ENCODE data around the gene PTPN23. TPM values are rescaled to one million over a fixed set of nuclear protein-coding genes. Genes with fewer than 3 reads are reported as not detected.

Gene PTPN23
- total RNA-seq, 2 experiments from 2014 or later: 27.4 to 34.9 TPM

DNA sequence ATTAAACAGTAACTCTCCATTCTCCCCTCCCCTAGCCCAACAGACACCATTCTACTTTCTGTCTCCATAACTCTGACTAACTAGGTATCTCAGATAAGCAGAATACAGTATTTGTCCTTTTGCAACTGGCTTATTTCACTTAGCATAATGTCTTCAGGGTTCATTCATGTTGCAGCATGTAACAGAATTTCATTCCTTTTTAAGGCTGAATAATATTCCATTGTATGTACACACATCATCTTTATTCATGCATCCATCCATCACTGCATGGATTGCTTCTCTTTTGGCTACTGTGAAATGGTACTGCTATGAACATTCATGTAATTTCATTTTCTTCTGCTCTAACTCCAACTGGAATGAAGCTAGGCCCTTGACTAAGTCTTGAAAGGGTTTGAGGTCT lies 2.0 kb upstream of the PTPN23 start:
- CTCF ChIA-PET: interaction anchor here (0.8 kb wide), 1 partner anchor 8 kb away, joined by 4 read pairs; no protein-coding TSS in a partner anchor
- H3K27ac Mint-ChIP-seq: no peak overlapping the region

DNA sequence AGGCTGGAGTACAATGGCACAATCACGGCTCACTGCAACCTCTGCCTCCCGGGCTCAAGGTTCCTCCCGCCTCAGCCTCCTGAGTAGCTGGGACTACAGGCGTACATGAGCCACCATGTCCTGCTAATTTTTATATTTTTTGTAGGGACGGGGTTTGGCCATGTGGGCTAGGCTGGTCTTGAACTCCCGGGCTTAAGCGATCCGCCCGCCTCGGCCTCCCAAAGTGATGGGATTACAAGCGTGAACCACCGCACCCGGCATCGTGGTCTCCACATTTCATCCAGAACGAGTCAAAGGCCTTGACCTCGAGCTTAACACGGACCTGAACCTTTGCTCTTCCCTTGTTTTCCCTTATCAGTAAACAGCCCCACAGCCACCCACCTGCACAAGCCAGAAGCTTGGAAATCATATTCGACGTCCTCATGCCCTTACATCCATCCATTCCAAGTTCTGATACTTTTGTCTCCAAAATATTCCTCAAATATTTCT lies 1.4 kb upstream of the PTPN23 start:
- Mint-ChIP-seq H3K27me3 (no peaks in the 10 kb centered on the region), H3K27ac (peak overlapping the region; percentile 100), H3K4me1 (peaks cover 45% of the 10 kb centered on the region), H3K36me3 (ENCODE audit: low read depth) (peaks cover 10% of the 10 kb centered on the region), H3K9me3 (no peaks in the 10 kb centered on the region), H3K4me3 (peak overlapping the region; percentile 98)
- no peak for DNase-seq
- POLR2A ChIA-PET: no interaction called here
- CTCF ChIA-PET: interaction anchor here (0.7 to 0.8 kb wide), 2 partner anchors 9 to 715 kb away, joined by 3 to 4 read pairs; no protein-coding TSS in a partner anchor

More for the DNA sequence above, 2.0 kb upstream of the PTPN23 start:
- Mint-ChIP-seq H3K27me3 (no peaks in the 10 kb centered on the region), H3K9me3 (no peaks in the 10 kb centered on the region), H3K4me3 (no peak overlapping the region), H3K4me1 (peaks cover 45% of the 10 kb centered on the region), H3K36me3 (ENCODE audit: low read depth) (peaks cover 10% of the 10 kb centered on the region)
- no peak for DNase-seq
- POLR2A ChIA-PET: no interaction called here

DNA sequence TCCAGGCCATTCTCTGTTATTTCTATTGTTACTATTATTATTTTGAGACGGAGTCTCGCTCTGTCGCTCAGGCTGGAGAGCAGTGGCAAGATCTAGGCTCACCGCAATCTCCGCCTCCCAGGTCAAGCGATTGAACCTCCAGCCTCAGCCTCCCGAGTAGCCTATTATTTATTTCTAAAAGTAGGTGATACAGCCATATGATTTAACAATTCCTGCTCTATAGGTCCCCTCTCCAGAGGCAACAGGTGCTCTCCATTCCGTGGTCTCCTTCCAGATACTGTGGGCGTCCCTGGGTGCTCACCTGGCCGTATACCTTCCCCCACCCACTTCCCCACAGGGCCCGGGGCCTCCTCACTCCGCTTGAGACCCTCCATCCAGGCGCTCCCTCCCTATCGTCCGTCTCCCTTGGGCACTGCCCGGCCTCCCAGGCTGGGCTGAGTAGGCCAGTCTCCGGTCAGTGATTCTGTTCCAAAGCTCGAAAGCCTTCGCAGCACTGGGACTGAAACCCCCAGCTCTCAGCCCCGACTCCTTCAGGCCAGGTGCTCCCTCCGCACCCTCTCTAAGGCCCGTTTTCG lies 708 bp upstream of the PTPN23 start:
- Mint-ChIP-seq H3K27ac (peak overlapping the region; percentile 100), H3K4me1 (peaks cover 46% of the 10 kb centered on the region), H3K27me3 (no peaks in the 10 kb centered on the region), H3K9me3 (no peaks in the 10 kb centered on the region), H3K4me3 (peak overlapping the region; percentile 98), H3K36me3 (ENCODE audit: low read depth) (peaks cover 10% of the 10 kb centered on the region)
- ChIA-PET POLR2A (interaction anchor here (0.7 to 0.9 kb wide), 3 partner anchors 92 to 371 kb away, joined by 3 to 5 read pairs (median 3); partner anchors contain the start of gene SCAP), CTCF (interaction anchor here (0.8 to 1.1 kb wide), 4 partner anchors 11 to 610 kb away, joined by 3 to 6 read pairs (median 3); no protein-coding TSS in a partner anchor)
- no peak for DNase-seq

DNA sequence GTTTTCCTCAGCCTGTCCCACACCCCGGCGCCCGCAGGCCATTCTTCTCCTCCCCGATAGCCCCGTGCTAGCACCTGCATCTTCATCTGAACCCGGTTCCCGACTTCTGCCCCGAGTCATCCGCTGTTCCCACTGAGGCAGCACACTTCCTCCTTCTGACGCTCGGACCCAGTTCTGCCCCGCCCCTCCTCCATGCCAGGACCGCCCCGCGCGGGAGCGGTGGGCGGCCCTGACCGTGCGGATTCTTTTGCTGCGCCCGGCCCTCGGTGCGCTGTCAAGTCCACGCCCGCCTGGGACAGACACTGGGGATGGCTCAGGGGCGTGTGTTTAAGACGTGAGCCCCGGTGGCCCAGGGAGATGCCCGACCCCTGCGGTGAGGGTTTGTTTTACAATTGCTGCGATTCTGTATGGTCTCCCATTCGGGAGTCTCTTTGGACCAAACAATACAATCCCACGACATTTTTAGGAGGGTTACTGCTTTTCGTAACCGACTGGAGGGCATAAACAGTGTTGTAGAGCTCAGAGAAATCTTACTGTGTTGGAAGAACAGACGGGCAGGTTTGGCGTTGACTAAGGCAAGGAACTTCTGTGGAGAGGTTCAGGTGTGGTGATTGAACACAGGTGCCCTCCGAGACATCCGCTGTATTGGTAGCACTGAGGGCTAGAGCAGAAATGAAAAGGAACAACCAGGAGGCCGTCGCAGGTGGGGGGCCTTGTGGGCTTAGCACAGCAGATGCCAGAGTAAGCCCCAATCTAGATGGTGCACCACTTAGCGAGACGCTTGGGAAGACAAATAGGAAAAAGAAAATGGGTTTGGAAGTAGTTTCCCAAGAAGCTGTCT lies 716 bp downstream of the PTPN23 start:
- POLR2A ChIA-PET: no interaction called here
- H3K4me1 Mint-ChIP-seq: peaks cover 53% of the 10 kb centered on the region
- H3K9me3 Mint-ChIP-seq: no peaks in the 10 kb centered on the region
- peak overlapping the region; percentile 100 for H3K27ac Mint-ChIP-seq
- H3K36me3 Mint-ChIP-seq (ENCODE audit: low read depth): peaks cover 14% of the 10 kb centered on the region
- CTCF ChIA-PET: interaction anchor here (0.6 to 1.1 kb wide), 3 partner anchors 10 to 608 kb away, joined by 3 to 6 read pairs (median 3); no protein-coding TSS in a partner anchor
- H3K27me3 Mint-ChIP-seq: no peaks in the 10 kb centered on the region
- peak overlapping the region; percentile 98 for H3K4me3 Mint-ChIP-seq
- DNase-seq: peak; percentile 81

DNA sequence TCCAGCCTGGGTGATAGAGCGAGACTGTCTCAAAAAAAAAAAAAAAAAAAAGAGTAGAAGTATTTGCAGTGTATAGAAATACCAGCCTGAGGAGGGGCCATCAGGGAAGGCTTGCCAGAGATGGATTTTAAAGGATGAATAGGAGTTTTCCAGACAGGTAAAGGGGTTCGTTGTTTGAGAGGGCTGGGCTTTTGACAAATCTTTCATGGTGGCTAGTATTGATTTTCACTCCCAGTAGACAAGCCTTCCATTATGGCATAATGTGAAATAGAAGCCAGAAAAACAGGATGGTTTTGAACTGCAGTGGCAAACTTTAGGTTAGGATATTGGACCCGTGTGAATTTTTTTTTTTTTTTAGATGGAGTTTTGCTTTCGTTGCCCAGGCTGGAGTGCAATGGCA lies 3.6 kb downstream of the PTPN23 start:
- ChIA-PET POLR2A (no interaction called here), CTCF (interaction anchor here (0.6 kb wide), 1 partner anchor 104 kb away, joined by 3 read pairs; no protein-coding TSS in a partner anchor)
- H3K4me1 Mint-ChIP-seq: peaks cover 40% of the 10 kb centered on the region
- H3K27ac Mint-ChIP-seq: no peak overlapping the region
- no peaks in the 10 kb centered on the region for H3K9me3 Mint-ChIP-seq
- no peak for DNase-seq
- no peaks in the 10 kb centered on the region for H3K27me3 Mint-ChIP-seq
- H3K4me3 Mint-ChIP-seq: no peak overlapping the region
- peaks cover 20% of the 10 kb centered on the region for H3K36me3 Mint-ChIP-seq (ENCODE audit: low read depth)

DNA sequence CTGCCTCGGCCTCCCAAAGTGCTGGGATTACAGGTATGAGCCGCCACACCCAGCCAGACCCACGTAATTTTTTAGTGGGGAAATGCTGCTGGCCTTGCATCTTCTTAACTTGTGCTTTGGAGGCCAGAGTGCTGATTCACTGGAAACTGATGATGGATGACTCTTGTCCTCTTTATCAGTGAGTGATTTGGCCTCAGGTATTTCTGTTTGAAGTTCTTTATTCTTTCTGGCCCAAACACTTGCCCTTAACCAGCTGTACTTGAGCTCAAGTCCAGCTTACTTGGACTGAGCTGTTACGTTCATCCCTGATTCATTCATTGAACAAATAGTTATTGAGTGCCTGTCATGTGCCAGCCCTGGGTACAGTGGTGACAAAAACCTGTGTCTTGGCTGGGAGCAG lies 4.2 kb downstream of the PTPN23 start:
- Mint-ChIP-seq H3K27me3 (no peaks in the 10 kb centered on the region), H3K27ac (no peak overlapping the region), H3K4me3 (no peak overlapping the region), H3K4me1 (peaks cover 35% of the 10 kb centered on the region), H3K9me3 (no peaks in the 10 kb centered on the region), H3K36me3 (ENCODE audit: low read depth) (peaks cover 17% of the 10 kb centered on the region)
- ChIA-PET POLR2A (no interaction called here), CTCF (interaction anchor here (0.6 kb wide), 1 partner anchor 104 kb away, joined by 3 read pairs; no protein-coding TSS in a partner anchor)
- DNase-seq: no peak

DNA sequence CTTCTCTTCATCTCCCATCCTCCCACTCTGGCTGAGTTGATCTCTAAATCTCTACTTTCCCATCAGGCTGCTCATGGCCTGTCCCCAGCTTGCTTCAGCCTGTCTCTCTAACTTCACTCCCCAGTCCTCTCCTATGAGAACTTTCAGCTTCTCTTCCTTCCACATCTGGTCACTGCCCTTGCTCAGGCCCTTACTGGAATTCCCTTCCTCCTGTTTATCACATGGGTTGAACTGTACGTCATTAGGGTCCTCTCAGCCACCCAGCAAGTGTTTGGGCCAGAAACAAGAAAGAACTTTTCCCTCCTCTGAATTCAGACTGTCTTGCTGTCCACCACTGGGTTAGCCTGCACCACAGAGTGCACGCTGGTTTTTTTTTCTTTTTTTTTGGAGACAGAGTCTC lies 5.0 kb downstream of the PTPN23 start:
- no peak overlapping the region for H3K4me3 Mint-ChIP-seq
- CTCF ChIA-PET: no interaction called here
- DNase-seq: no peak
- H3K4me1 Mint-ChIP-seq: peaks cover 32% of the 10 kb centered on the region
- H3K9me3 Mint-ChIP-seq: no peaks in the 10 kb centered on the region
- H3K36me3 Mint-ChIP-seq (ENCODE audit: low read depth): peaks cover 13% of the 10 kb centered on the region
- no peaks in the 10 kb centered on the region for H3K27me3 Mint-ChIP-seq
- H3K27ac Mint-ChIP-seq: peak overlapping the region; percentile 43
- POLR2A ChIA-PET: no interaction called here

DNA sequence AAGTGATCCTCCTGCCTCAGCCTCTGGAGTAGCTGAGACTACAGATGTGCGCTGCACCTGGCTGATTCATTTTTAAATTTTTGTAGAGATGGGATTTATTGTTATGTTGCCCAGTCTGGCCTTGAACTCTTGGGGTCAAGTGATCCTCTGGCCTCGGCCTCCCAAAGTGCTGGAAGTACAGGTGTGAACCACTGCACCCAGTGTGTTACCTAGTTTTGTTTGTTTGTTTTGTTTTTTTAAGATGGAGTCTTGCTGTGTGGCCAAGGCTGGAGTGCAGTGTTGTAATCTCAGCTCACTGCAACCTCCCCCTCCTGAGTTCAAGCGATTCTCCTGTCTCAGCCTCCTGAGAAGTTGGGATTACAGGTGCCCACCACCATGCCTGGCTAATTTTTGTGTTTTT lies 12.1 kb downstream of the PTPN23 start:
- no peaks in the 10 kb centered on the region for H3K9me3 Mint-ChIP-seq
- no peak overlapping the region for H3K4me3 Mint-ChIP-seq
- ChIA-PET CTCF (interaction anchor here (1.3 kb wide), 1 partner anchor 12 kb away, joined by 3 read pairs; the partner anchor contains the start of gene PTPN23), POLR2A (no interaction called here)
- DNase-seq: no peak
- peaks cover 21% of the 10 kb centered on the region for H3K4me1 Mint-ChIP-seq
- H3K27ac Mint-ChIP-seq: no peak overlapping the region
- peaks cover 4% of the 10 kb centered on the region for H3K36me3 Mint-ChIP-seq (ENCODE audit: low read depth)
- no peaks in the 10 kb centered on the region for H3K27me3 Mint-ChIP-seq

DNA sequence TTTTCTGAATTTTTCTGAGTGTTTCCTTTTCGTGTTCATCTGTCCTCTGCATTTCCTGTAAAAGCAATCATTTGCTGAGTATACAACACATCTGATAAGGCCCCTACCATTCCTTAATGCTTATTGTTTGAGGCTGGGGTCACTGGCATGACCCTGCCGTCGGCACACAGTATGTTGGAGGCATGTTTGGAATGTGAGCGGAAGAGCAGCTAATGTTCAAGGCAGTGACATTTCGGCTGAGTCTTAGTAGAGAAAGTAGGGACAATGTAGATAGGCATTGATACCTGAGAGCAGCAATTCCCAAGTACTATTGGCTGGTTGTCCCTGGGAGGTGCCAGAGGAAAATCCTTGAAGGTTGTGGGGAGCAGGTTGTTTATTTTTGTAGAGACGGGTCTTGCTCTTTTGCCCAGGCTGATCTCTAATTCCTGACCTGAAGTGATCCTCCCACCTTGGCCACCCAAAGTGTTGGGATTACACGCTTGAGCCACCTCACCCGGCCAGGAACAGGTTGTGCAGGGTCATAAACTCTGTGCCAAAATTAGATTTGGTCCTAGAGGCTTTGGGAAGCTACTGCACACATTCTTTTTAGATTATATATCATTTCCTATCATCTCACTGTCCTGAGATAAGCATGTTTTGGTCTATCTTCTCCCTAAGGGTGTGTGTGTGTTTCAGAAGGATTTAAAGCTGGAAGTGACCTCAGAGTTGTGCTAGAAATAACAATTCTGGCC lies 13.5 kb downstream of the PTPN23 start:
- H3K9me3 Mint-ChIP-seq: no peaks in the 10 kb centered on the region
- H3K27me3 Mint-ChIP-seq: no peaks in the 10 kb centered on the region
- peak overlapping the region; percentile 60 for H3K27ac Mint-ChIP-seq
- ChIA-PET POLR2A (no interaction called here), CTCF (interaction anchor here (0.5 kb wide), 1 partner anchor 25 kb away, joined by 3 read pairs; no protein-coding TSS in a partner anchor)
- no peak overlapping the region for H3K4me3 Mint-ChIP-seq
- H3K36me3 Mint-ChIP-seq (ENCODE audit: low read depth): peaks cover 2% of the 10 kb centered on the region
- peaks cover 21% of the 10 kb centered on the region for H3K4me1 Mint-ChIP-seq
- no peak for DNase-seq

DNA sequence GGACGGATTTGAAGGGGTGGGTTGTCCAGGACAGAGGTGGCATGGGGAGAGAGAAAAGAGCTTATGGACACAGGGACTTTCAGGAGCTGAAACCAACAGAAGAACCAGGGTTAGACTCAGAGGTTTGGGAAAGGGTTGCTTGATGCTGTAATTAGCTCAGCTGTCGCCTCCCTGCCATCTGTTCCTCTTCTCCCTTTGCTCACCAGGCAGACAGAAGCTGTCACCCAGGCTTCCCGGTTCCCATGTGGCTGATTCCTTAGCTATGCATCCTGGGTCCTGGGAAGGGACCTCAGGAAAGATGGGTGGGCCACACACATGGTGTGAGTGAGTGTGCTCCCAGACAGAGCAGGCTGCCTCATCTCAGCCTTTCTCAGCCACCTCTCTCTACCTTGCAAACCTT lies 14.1 kb downstream of the PTPN23 start:
- Mint-ChIP-seq H3K36me3 (ENCODE audit: low read depth) (peaks cover 2% of the 10 kb centered on the region), H3K9me3 (no peaks in the 10 kb centered on the region), H3K4me3 (no peak overlapping the region), H3K27ac (peak overlapping the region; percentile 60), H3K4me1 (peaks cover 21% of the 10 kb centered on the region), H3K27me3 (no peaks in the 10 kb centered on the region)
- ChIA-PET CTCF (interaction anchor here (0.5 kb wide), 1 partner anchor 24 kb away, joined by 3 read pairs; no protein-coding TSS in a partner anchor), POLR2A (no interaction called here)
- DNase-seq: no peak

DNA sequence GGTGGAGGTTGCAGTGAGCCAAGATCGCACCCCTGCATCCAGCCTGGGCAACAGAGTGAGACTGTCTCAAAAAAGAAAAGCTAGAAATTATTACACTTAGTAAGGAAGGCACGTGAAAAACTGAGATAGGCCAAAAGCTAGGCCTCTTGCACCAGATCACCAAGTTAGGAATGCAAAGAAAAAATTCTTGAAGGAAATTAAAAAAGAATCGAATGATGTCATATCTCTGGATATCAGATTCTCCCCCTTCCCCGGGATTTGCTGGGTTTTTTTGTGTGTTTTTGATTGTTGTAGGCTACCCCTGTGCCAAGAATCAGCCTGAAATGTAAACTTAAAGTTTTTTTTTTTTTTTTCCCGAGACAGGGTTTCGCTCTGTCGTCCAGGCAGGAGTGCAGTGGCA lies 17.4 kb downstream of the PTPN23 start:
- H3K27ac Mint-ChIP-seq: no peak overlapping the region
- ChIA-PET POLR2A (no interaction called here), CTCF (interaction anchor here (0.6 to 1.0 kb wide), 2 partner anchors 23 to 229 kb away, joined by 4 to 6 read pairs; no protein-coding TSS in a partner anchor)
- H3K36me3 Mint-ChIP-seq (ENCODE audit: low read depth): peaks cover 2% of the 10 kb centered on the region
- H3K4me3 Mint-ChIP-seq: no peak overlapping the region
- DNase-seq: no peak
- no peaks in the 10 kb centered on the region for H3K9me3 Mint-ChIP-seq
- peaks cover 19% of the 10 kb centered on the region for H3K4me1 Mint-ChIP-seq
- H3K27me3 Mint-ChIP-seq: no peaks in the 10 kb centered on the region

DNA sequence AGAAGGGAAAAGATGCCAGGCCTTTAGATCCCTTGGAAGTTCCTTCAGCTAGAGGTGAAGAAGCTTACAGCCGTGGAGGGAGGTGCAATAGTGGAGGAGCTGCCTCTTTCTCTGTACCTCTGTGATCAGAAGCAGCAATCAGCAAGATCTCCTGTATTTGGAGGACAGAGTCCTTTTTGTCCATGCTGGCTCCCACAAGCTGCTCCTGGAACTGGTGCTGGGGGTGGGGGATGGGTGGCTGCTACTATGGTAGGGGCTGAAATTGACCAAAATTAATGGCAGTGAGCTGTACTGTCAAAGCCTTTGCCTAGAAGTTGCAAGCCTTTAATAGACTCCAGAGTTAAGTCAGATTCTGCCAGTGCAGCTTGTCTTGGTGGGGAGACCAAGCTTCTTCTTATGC lies 18.2 kb downstream of the PTPN23 start:
- peaks cover 17% of the 10 kb centered on the region for H3K4me1 Mint-ChIP-seq
- ChIA-PET CTCF (interaction anchor here (0.6 to 1.0 kb wide), 2 partner anchors 22 to 218 kb away, joined by 3 to 4 read pairs; no protein-coding TSS in a partner anchor), POLR2A (interaction anchor here (0.5 to 0.6 kb wide), 2 partner anchors 494 to 626 kb away, joined by 3 to 4 read pairs; no protein-coding TSS in a partner anchor)
- H3K9me3 Mint-ChIP-seq: no peaks in the 10 kb centered on the region
- H3K4me3 Mint-ChIP-seq: no peak overlapping the region
- H3K27ac Mint-ChIP-seq: no peak overlapping the region
- peaks cover 2% of the 10 kb centered on the region for H3K36me3 Mint-ChIP-seq (ENCODE audit: low read depth)
- DNase-seq: no peak
- no peaks in the 10 kb centered on the region for H3K27me3 Mint-ChIP-seq
